Stimulated activated CD4-positive, alpha-beta T cell treated with anti-CD3 and anti-CD28 coated beads, TNF-alpha, amount 100 ng/mL, for 48 hours (primary cell): ENCODE measurements around the gene MED12L.

Experiments used
- DNase-seq, 3 donors: peaks; one replicate each; pipeline ENCODE4 v3.0.0-alpha.2; 2020; ENCODE audit warnings: low read depth in 3 of 3

Gene MED12L

GRCh38 chr3:151171145-151171757 is 85.8 kb downstream of the MED12L start:
- peak in 2 of 3 donors; percentile 12 to 27 for DNase-seq

- DNase-seq: no peak
Measured at GRCh38 chr3:151174351-151174750, 88.9 kb downstream of the MED12L start.

GRCh38 chr3:151175952-151176351 is 90.5 kb downstream of the MED12L start:
- DNase-seq: no peak

GRCh38 chr3:151178208-151178845 is 92.9 kb downstream of the MED12L start:
- no peak for DNase-seq

- DNase-seq: no peak
Measured at GRCh38 chr3:151182349-151183079, 97.0 kb downstream of the MED12L start.

GRCh38 chr3:151183265-151183671 is 97.8 kb downstream of the MED12L start:
- no peak for DNase-seq

- no peak for DNase-seq
Measured at GRCh38 chr3:151191095-151191494, 105.6 kb downstream of the MED12L start.

- no peak for DNase-seq
Measured at GRCh38 chr3:151192545-151192944, 107.1 kb downstream of the MED12L start.

- no peak for DNase-seq
Measured at GRCh38 chr3:151195826-151196225, 110.4 kb downstream of the MED12L start.

GRCh38 chr3:151196434-151196833 is 111.0 kb downstream of the MED12L start:
- no peak for DNase-seq

- no peak for DNase-seq
Measured at GRCh38 chr3:151197228-151197627, 111.8 kb downstream of the MED12L start.

- DNase-seq: no peak
Measured at GRCh38 chr3:151197981-151198767, 112.7 kb downstream of the MED12L start.

- no peak for DNase-seq
Measured at GRCh38 chr3:151198849-151199248, 113.4 kb downstream of the MED12L start.

- no peak for DNase-seq
Measured at GRCh38 chr3:151199554-151200438, 114.3 kb downstream of the MED12L start.

GRCh38 chr3:151200586-151200985 is 115.1 kb downstream of the MED12L start:
- DNase-seq: no peak

GRCh38 chr3:151201051-151201730 is 115.7 kb downstream of the MED12L start:
- no peak for DNase-seq

- DNase-seq: peak in 2 of 3 donors; percentile 40 to 67
Measured at GRCh38 chr3:151203051-151203420, 117.6 kb downstream of the MED12L start, which contains the start of gene GPR171. Gene GPR171, minus strand, starts transcription at chr3:151203216. Its CDS starts 3,830 bp downstream, at chr3:151199386.

- no peak for DNase-seq
Measured at GRCh38 chr3:151204530-151205402, 119.3 kb downstream of the MED12L start.

GRCh38 chr3:151205482-151205881 is 120.0 kb downstream of the MED12L start:
- no peak for DNase-seq
